ENCODE results near the gene WDSUB1.

GRCh38 chr2:159219394-159219998 lies 67.0 kb downstream of the WDSUB1 start:
- no peak for TF ChIP-seq POLR2A (IDR thresholded peaks at IDR 0.05)
- no peak for TF ChIP-seq CTCF (IDR thresholded peaks at IDR 0.05)
- TF ChIP-seq EP300 (IDR thresholded peaks at IDR 0.05): no peak
